Stomach (tissue), 9 donors: ENCODE measurements around the gene TMEM143. TPM values are rescaled to one million over a fixed set of nuclear protein-coding genes. Genes with fewer than 3 reads are reported as not detected.

Source experiments
- DNase-seq, 2 donors: peaks; one replicate each; pipeline versions ENCODE4 v3.0.0 to v3.0.0-alpha.2; 2013 to 2019
- H3K27ac ChIP-seq, 5 donors: fragments of 200-600 bp in 4 of 5; sonication (generic) in 4 of 5; one replicate each; pipeline ENCODE4 v1.5.1; 2013 to 2019; ENCODE audit warnings: mild to moderate bottlenecking in 1 of 5, moderate library complexity in 1 of 5
- H3K27me3 ChIP-seq, 3 donors: fragments of 200-600 bp; sonication (generic); one replicate each; pipeline ENCODE4 v1.5.1; 2017 to 2019; ENCODE audit warnings: mixed run types in 1 of 3
- H3K36me3 ChIP-seq, 4 donors: fragments of 200-600 bp; sonication (generic); 1 replicate in 3 of 4; 2 replicates in 1 of 4; pipeline ENCODE4 v1.5.1; 2016 to 2019
- H3K4me1 ChIP-seq, 4 donors: fragments of 200-600 bp; sonication (generic); one replicate each; pipeline ENCODE4 v1.5.1; 2016 to 2019
- H3K4me3 ChIP-seq, 4 donors: fragments of 200-600 bp; sonication (generic) in 3 of 4; one replicate each; pipeline ENCODE4 v1.5.1; 2016 to 2019; ENCODE audit warnings: mild to moderate bottlenecking in 1 of 4
- H3K9me3 ChIP-seq, 4 donors: fragments of 200-600 bp; sonication (generic); one replicate each; pipeline ENCODE4 v1.5.1; 2016 to 2019
- EP300 ChIP-seq: sonication (generic); formaldehyde crosslinking; IDR thresholded peaks from one replicate; pipeline ENCODE4 v1.6.1; 2017; ENCODE audit warnings: antibody characterized with exemption
- POLR2A ChIP-seq, 4 donors: fragments of 450-650 bp; IDR thresholded peaks; one replicate each; pipeline ENCODE4 v1.6.1; 2016; ENCODE audit warnings: antibody characterized with exemption in 4 of 4, control low read depth in 2 of 4, mild to moderate bottlenecking in 1 of 4, moderate library complexity in 1 of 4
- POLR2AphosphoS5 ChIP-seq, 3 donors: sonication (generic); formaldehyde crosslinking; IDR thresholded peaks; one replicate each; pipeline ENCODE4 v1.6.1; 2016; ENCODE audit warnings: antibody characterized with exemption in 3 of 3
- WGBS, 5 donors: extraction: QIAGEN DNeasy Blood & Tissue Kit in 3 of 5; methylation state at CpG; one replicate each; pipeline versions ENCODE4 v1.1.5 to v1.1.7; 2013 to 2018; 5-methylcytosine and 5-hydroxymethylcytosine counted together
- intact Hi-C: fragments of 100-400 bp; cut with DNase I; formaldehyde crosslinking; loops from one replicate; pipeline ENCODE4 v1.15.1; 2023; ENCODE audit warnings: low total_unique reads
- polyA plus RNA-seq, 3 donors: library from polyadenylated mRNA; stranded (reverse); fragments of 200-250 nt; gene quantifications; one replicate each; pipeline ENCODE4 v1.2.3, GENCODE V29; 2013
- total RNA-seq, 5 donors: library from RNA; depleted of rRNA; stranded (reverse); fragments of >200 nt; gene quantifications; one replicate each; pipeline versions ENCODE4 v1.1.0 to v1.2.3, GENCODE V29; 2014 to 2016
- TF ChIP-seq, protein P1 (sequence below), 7 experiments: fragments of 450-650 bp in 4 of 7; fragments of 200-600 bp in 3 of 7; sonication (generic) in 3 of 7; IDR thresholded peaks; one replicate each; pipeline ENCODE4 v1.5.1; 2016 to 2019; ENCODE audit warnings: antibody characterized with exemption in 7 of 7, control low read depth in 2 of 7, mild to moderate bottlenecking in 1 of 7
- donor health status: healthy with polysubstance abuse.
- donor health status: Bipolar disorder and iron deficiency.
- donor health status: healthy.

TMEM143 gene
- total and polyA plus RNA-seq, 8 donors, result 4.2 to 33.3 (median 10.0) TPM

DNA sequence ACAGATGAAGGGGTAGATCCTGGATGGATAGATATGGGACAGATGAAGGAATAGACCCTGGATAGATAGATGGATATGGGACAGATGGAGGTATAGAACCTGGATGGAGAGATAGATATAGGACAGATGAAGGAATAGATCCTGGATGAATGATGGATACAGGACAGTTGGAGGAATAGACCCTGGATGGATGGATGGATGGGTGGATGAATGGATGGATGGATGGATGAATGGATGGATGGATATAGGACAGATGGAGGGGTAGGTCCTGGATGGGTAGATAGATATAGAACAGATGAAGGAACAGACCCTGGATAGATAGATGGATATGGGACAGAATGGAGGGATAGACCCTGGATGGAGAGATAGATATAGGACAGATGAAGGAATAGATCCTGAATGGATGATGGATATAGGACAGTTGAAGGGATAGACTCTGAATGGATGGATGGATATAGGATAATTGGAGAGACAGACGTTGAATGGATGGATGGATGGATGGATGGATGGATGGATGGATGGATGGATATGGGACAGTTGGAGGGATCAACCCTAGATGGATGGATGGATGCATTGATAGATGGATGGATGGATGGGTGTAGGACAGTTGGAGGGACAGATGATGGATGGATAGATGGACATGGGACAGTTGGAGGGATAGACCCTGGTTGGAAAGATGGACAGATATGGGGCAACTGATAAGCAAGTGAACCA, 61.7 kb downstream of the TMEM143 start:
- TF ChIP-seq POLR2A (IDR thresholded peaks at IDR 0.05) (no peak), POLR2AphosphoS5 (IDR thresholded peaks at IDR 0.05) (no peak), EP300 (no peak)
- TF ChIP-seq, protein P1, sequence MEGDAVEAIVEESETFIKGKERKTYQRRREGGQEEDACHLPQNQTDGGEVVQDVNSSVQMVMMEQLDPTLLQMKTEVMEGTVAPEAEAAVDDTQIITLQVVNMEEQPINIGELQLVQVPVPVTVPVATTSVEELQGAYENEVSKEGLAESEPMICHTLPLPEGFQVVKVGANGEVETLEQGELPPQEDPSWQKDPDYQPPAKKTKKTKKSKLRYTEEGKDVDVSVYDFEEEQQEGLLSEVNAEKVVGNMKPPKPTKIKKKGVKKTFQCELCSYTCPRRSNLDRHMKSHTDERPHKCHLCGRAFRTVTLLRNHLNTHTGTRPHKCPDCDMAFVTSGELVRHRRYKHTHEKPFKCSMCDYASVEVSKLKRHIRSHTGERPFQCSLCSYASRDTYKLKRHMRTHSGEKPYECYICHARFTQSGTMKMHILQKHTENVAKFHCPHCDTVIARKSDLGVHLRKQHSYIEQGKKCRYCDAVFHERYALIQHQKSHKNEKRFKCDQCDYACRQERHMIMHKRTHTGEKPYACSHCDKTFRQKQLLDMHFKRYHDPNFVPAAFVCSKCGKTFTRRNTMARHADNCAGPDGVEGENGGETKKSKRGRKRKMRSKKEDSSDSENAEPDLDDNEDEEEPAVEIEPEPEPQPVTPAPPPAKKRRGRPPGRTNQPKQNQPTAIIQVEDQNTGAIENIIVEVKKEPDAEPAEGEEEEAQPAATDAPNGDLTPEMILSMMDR (IDR thresholded peaks at IDR 0.05), result no peak
- Histone ChIP-seq H3K4me1 (no peaks in the 10 kb centered on the region), H3K4me3 (no peak overlapping the region), H3K27me3 (peaks cover 0 to 6% (median 0%) of the 10 kb centered on the region in 3 donors), H3K36me3 (no peaks in the 10 kb centered on the region), H3K27ac (no peak overlapping the region), H3K9me3 (no peaks in the 10 kb centered on the region)
- DNase-seq, result no peak
- WGBS, 5 donors, result 87 to 95% (median 89%) methylated on average over 1 of the region's 1 CpG
- intact Hi-C loops, result no loop called here

DNA sequence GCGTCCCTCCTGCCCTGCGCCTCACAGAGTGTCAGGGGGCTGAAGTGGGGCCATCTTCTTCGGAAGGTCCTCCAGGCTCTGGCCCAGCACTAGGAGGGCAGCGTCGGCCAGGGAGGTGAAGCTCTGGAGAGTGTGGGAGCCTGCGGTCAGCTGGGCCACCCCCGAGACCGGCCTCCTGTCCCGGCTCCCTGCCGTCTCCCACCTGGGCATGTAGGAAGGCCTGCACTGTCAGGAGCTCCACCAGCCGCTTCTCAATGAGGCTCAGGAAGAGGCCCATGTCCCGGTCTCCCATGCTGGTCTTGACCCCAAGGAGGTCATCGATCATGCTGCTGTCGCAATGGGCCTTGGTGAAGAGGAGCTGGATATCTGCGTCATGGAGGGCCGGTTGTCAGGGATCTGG, 65.8 kb downstream of the TMEM143 start:
- Histone ChIP-seq H3K27ac (no peak overlapping the region), H3K4me1 (no peaks in the 10 kb centered on the region), H3K27me3 (peaks cover 0 to 30% (median 0%) of the 10 kb centered on the region in 3 donors), H3K36me3 (no peaks in the 10 kb centered on the region), H3K9me3 (no peaks in the 10 kb centered on the region), H3K4me3 (no peak overlapping the region)
- TF ChIP-seq EP300 (no peak), POLR2A (IDR thresholded peaks at IDR 0.05) (no peak), POLR2AphosphoS5 (IDR thresholded peaks at IDR 0.05) (no peak)
- TF ChIP-seq, protein P1 (IDR thresholded peaks at IDR 0.05), result no peak
- intact Hi-C loops, result no loop called here
- 89 to 94% (median 92%) methylated on average over 11 to 16 of the region's 16 CpGs for WGBS, 5 donors
- DNase-seq, result no peak

DNA sequence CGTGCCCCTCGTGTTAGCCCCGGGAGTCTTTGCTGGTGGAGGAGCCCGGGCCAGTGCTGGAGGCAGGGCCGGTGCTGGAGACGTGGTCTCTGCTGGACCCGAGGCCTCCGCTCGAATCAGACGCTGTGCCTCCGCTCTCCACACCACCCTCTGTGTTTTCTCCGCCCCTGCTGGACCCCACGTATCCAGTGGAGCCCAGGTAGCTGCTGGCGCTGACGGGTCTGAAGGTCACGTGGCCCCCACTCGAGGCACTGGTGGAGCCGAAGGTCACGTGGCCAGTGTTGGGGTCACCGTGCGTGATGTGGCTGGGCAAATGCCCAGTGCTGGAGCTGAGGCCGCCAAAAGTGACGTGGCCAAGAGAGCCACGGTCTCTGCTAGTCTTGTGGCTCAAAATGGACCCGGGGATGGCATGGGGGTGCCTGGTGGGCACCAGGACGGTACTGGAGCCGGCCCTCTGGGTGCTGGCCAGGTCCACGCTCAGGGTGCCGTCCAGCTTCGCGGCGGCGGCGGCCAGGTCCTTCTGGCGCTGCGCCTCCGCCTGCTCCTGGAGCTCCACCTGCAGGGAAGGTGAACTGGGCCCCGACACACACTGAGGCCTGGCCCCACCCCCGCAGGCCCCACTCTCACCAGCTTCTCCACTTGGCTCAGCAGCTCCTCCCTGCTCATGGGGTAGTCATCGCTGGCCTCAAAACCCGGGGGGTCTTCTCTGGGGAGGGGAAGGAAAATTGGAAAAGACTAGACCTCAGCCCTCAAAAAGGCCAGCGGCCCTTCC, 66.6 kb downstream of the TMEM143 start:
- peaks cover 0 to 30% (median 0%) of the 10 kb centered on the region in 3 donors for H3K27me3 ChIP-seq
- no peaks in the 10 kb centered on the region for H3K36me3 ChIP-seq
- 78 to 88% (median 84%) methylated on average over 30 to 42 of the region's 42 CpGs for WGBS, 5 donors
- TF ChIP-seq, protein P1 (IDR thresholded peaks at IDR 0.05), result no peak
- DNase-seq, result no peak
- no peak overlapping the region for H3K4me3 ChIP-seq
- no peaks in the 10 kb centered on the region for H3K4me1 ChIP-seq
- intact Hi-C loops, result no loop called here
- no peaks in the 10 kb centered on the region for H3K9me3 ChIP-seq
- H3K27ac ChIP-seq, result no peak overlapping the region

DNA sequence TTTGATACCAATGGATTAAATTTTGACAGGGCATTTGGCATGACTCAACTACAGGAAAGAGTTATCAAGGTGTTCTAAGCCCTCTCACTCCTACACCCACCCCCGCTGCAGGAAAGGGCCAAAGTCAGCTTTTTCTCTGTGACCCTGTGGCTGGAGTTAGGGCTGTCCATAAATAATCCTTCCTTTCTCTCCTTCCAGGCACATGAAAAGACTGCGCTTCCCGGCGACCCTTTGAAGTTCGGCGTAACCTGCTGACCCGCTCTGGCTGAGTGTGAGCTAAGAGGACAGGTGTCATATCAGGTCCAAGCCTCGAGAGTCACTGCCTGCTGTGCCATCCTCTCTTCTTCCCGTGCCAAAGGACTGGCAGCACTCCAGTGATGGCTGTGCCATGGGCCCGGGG, 68.3 kb downstream of the TMEM143 start:
- DNase-seq, result no peak
- H3K27ac ChIP-seq, result no peak overlapping the region
- no peak for TF ChIP-seq POLR2AphosphoS5 (IDR thresholded peaks at IDR 0.05)
- TF ChIP-seq, protein P1 (IDR thresholded peaks at IDR 0.05), result no peak
- H3K4me1 ChIP-seq, result peaks cover 7 to 13% (median 10%) of the 10 kb centered on the region in 4 donors
- H3K4me3 ChIP-seq, result no peak overlapping the region
- H3K36me3 ChIP-seq, result no peaks in the 10 kb centered on the region
- intact Hi-C loops, result no loop called here
- no peaks in the 10 kb centered on the region for H3K9me3 ChIP-seq
- peaks cover 0 to 36% (median 7%) of the 10 kb centered on the region in 3 donors for H3K27me3 ChIP-seq
- 62 to 75% (median 69%) methylated on average over 10 of the region's 10 CpGs for whole genome bisulfite sequencing, 5 donors
